ENCODE results near the gene KLHL6. TPM values are rescaled to one million over a fixed set of nuclear protein-coding genes. Genes with fewer than 3 reads are reported as not detected.

Gene KLHL6
- total and polyA plus RNA-seq, 10 of the 15 experiments (the other 5 are each of a cell fraction or from before 2014, with no cell fraction given): 4.0 to 91.8 (median 24.4) TPM

GRCh38 chr3:183500319-183500718, 55.2 kb downstream of the KLHL6 start:
- ChIA-PET CTCF (no interaction called here), RAD21 (ENCODE audit: unreplicated experiment) (no interaction called here)

GRCh38 chr3:183498634-183499033, 56.9 kb downstream of the KLHL6 start:
- DNase-seq (ENCODE audit: low read depth, low spot score) (no peak), ATAC-seq (no peak), FAIRE-seq (no peak)
- no peak overlapping the region for H3K27ac ChIP-seq (ENCODE audit: control insufficient read depth, insufficient read depth)
- no peak overlapping the region for H3K9ac ChIP-seq (ENCODE audit: control insufficient read depth, insufficient read depth, low read length)
- POLR2A ChIA-PET: interaction anchor here (1.6 to 1.7 kb wide), 2 partner anchors 9 to 30 kb away, joined by 3 to 7 read pairs; no protein-coding TSS in a partner anchor
- SMC1A ChIA-PET (ENCODE audit: uncharacterized antibody, unreplicated experiment): interaction anchor here (1.4 to 2.3 kb wide), 3 partner anchors 8 to 13 kb away, joined by 3 to 10 read pairs (median 6); no protein-coding TSS in a partner anchor
- intact Hi-C loops (cut with micrococcal nuclease; ENCODE audit: unreplicated experiment) (no loop called here), in situ Hi-C loops (cut with MboI) (no loop called here)
- no peaks in the 10 kb centered on the region; the same call in 2 of the 3 replicates for H3K9me3 ChIP-seq (replicated peaks; ENCODE audit: control insufficient read depth, insufficient read depth, low read length)
- no peaks in the 10 kb centered on the region for H3K4me1 ChIP-seq (ENCODE audit: control insufficient read depth, insufficient read depth, low read length)
- H4K20me1 ChIP-seq (ENCODE audit: control insufficient read depth, insufficient read depth): no peaks in the 10 kb centered on the region
- CTCF ChIA-PET: interaction anchor here (1.1 to 3.5 kb wide), 3 partner anchors 16 to 269 kb away, joined by 3 to 11 read pairs (median 3); no protein-coding TSS in a partner anchor
- H3K4me3 ChIP-seq: no peak overlapping the region
- H2AFZ ChIP-seq (ENCODE audit: control insufficient read depth, low read depth, low read length): no peak overlapping the region
- RAD21 ChIA-PET (ENCODE audit: unreplicated experiment): no interaction called here
- no peak overlapping the region for H3K4me2 ChIP-seq (ENCODE audit: control insufficient read depth, insufficient read depth)
- WGBS (ENCODE audit: insufficient coverage, insufficient replicate concordance, low lambda C conversion rate, missing lambda C conversion rate): 64% methylated on average over 6 of the region's 6 CpGs
- BruUV-seq (replicated peaks): no TSS peak
- peaks cover 0 to 14% of the 10 kb centered on the region in 2 experiments; a peak in 2 of 4 replicates for H3K36me3 ChIP-seq (ENCODE audit: control insufficient read depth in 2 of 2, insufficient read depth in 2 of 2, low read length in 1 of 2)
- H3K79me2 ChIP-seq (ENCODE audit: control insufficient read depth, insufficient read depth, low read length): no peaks in the 10 kb centered on the region
- H3K27me3 ChIP-seq (replicated peaks in 1 of 2; ENCODE audit: control insufficient read depth in 2 of 2, insufficient read depth in 2 of 2, low read length in 1 of 2): no peaks in the 10 kb centered on the region
- TF ChIP-seq ZBTB11 (CRISPR knock-in tag; IDR thresholded peaks at IDR 0.05): no peak
- no peak for TF ChIP-seq PAX8 (IDR thresholded peaks at IDR 0.05)
- TF ChIP-seq MTA2 (IDR thresholded peaks at IDR 0.05; ENCODE audit: low read depth): no peak
- TF ChIP-seq MEF2A (IDR thresholded peaks at IDR 0.05; ENCODE audit: insufficient read depth, low read depth, low read length): no peak
- no peak for TF ChIP-seq MAX (IDR thresholded peaks at IDR 0.05; ENCODE audit: low read depth, low read length)
- TF ChIP-seq SUZ12 (IDR thresholded peaks at IDR 0.05; ENCODE audit: unreplicated experiment): no peak
- TF ChIP-seq SUPT20H (IDR thresholded peaks at IDR 0.05; ENCODE audit: borderline replicate concordance, control insufficient read depth, low read depth, low read length): no peak
- no peak for TF ChIP-seq STAT3 (IDR thresholded peaks at IDR 0.05; ENCODE audit: low read depth, low read length)
- TF ChIP-seq LARP7 (IDR thresholded peaks at IDR 0.05): no peak
- TF ChIP-seq SP1 (IDR thresholded peaks at IDR 0.05; ENCODE audit: low read depth, low read length): no peak
- no peak for TF ChIP-seq ZSCAN29 (IDR thresholded peaks at IDR 0.05)

More at GRCh38 chr3:183500319-183500718, 55.2 kb downstream of the KLHL6 start:
- ChIA-PET POLR2A (interaction anchor here (0.5 kb wide), 1 partner anchor 247 kb away, joined by 4 read pairs; no protein-coding TSS in a partner anchor), SMC1A (ENCODE audit: uncharacterized antibody, unreplicated experiment) (interaction anchor here (1.3 to 1.4 kb wide), 2 partner anchors 9 to 10 kb away, joined by 3 to 5 read pairs; no protein-coding TSS in a partner anchor)
- Histone ChIP-seq H2AFZ (ENCODE audit: control insufficient read depth, low read depth, low read length) (no peak overlapping the region), H3K4me3 (no peak overlapping the region), H3K36me3 (ENCODE audit: control insufficient read depth in 2 of 2, insufficient read depth in 2 of 2, low read length in 1 of 2) (peaks cover 0 to 10% of the 10 kb centered on the region in 2 experiments; a peak in 2 of 4 replicates), H4K20me1 (ENCODE audit: control insufficient read depth, insufficient read depth) (no peaks in the 10 kb centered on the region), H3K4me2 (ENCODE audit: control insufficient read depth, insufficient read depth) (no peak overlapping the region), H3K27me3 (replicated peaks in 1 of 2; ENCODE audit: control insufficient read depth in 2 of 2, insufficient read depth in 2 of 2, low read length in 1 of 2) (no peaks in the 10 kb centered on the region), H3K79me2 (ENCODE audit: control insufficient read depth, insufficient read depth, low read length) (no peaks in the 10 kb centered on the region), H3K9me3 (replicated peaks; ENCODE audit: control insufficient read depth, insufficient read depth, low read length) (no peaks in the 10 kb centered on the region; the same call in 2 of the 3 replicates), H3K27ac (ENCODE audit: control insufficient read depth, insufficient read depth) (no peak overlapping the region), H3K9ac (ENCODE audit: control insufficient read depth, insufficient read depth, low read length) (no peak overlapping the region), H3K4me1 (ENCODE audit: control insufficient read depth, insufficient read depth, low read length) (no peaks in the 10 kb centered on the region)
- DNase-seq (ENCODE audit: low read depth, low spot score) (no peak), FAIRE-seq (no peak), ATAC-seq (no peak)
- TF ChIP-seq YY1 (IDR thresholded peaks at IDR 0.05; ENCODE audit: low read depth, low read length) (no peak), TAF1 (IDR thresholded peaks at IDR 0.05; ENCODE audit: borderline replicate concordance, low read depth, low read length) (no peak), SREBF1 (IDR thresholded peaks at IDR 0.05; ENCODE audit: low read length) (no peak), NFXL1 (IDR thresholded peaks at IDR 0.05; ENCODE audit: borderline replicate concordance) (no peak)
- in situ Hi-C loops (cut with MboI) (no loop called here), intact Hi-C loops (cut with micrococcal nuclease; ENCODE audit: unreplicated experiment) (no loop called here)
- no TSS peak for BruUV-seq (replicated peaks)
- WGBS (ENCODE audit: insufficient coverage, insufficient replicate concordance, low lambda C conversion rate, missing lambda C conversion rate): 37% methylated on average over 4 of the region's 4 CpGs
